GM12865 (cell line): ENCODE measurements around the gene PEG3.

Experiments used
- DNase-seq: peaks from one replicate; pipeline ENCODE4 v3.0.0; 2010; ENCODE audit warnings: low read depth
- H3K4me3 ChIP-seq: 2 replicates; pipeline ENCODE4 v1.5.1; 2011; ENCODE audit warnings: mild to moderate bottlenecking, low read depth, low read length, control low read depth
- CTCF ChIP-seq: IDR thresholded peaks from 2 replicates; pipeline ENCODE4 v1.5.1; 2011; ENCODE audit warnings: low read length, control low read depth, low read depth, inconsistent platforms; ENCODE audit not compliant: insufficient read depth; ENCODE audit errors: missing control alignments

PEG3 gene

GRCh38 chr19:56838909-56839651 lies 1.4 kb downstream of the PEG3 start:
- no peak overlapping the region for H3K4me3 ChIP-seq
- TF ChIP-seq CTCF, result no peak
- no peak for DNase-seq

- no peak for TF ChIP-seq CTCF
- no peak overlapping the region for H3K4me3 ChIP-seq
- no peak for DNase-seq
These were observed 2.3 kb downstream of the PEG3 start for GRCh38 chr19:56838024-56838908.

- no peak overlapping the region for H3K4me3 ChIP-seq
- TF ChIP-seq CTCF, result no peak
- DNase-seq, result no peak
These were observed 3.0 kb downstream of the PEG3 start for GRCh38 chr19:56837492-56838023.

- no peak overlapping the region for H3K4me3 ChIP-seq
- DNase-seq, result no peak
- no peak for TF ChIP-seq CTCF
These were observed 3.5 kb downstream of the PEG3 start for GRCh38 chr19:56837004-56837403.

GRCh38 chr19:56836059-56836458 lies 4.5 kb downstream of the PEG3 start:
- no peak for DNase-seq
- H3K4me3 ChIP-seq, result no peak overlapping the region
- no peak for TF ChIP-seq CTCF

- no peak for TF ChIP-seq CTCF
- DNase-seq, result no peak
- no peak overlapping the region for H3K4me3 ChIP-seq
These were observed 5.1 kb downstream of the PEG3 start for GRCh38 chr19:56835401-56835800.
